ENCODE data around the gene EML2. TPM values are rescaled to one million over a fixed set of nuclear protein-coding genes. Genes with fewer than 3 reads are reported as not detected.

Gene EML2
- total RNA-seq, 2 donors from 2014 or later: 18.7 to 22.5 TPM

DNA sequence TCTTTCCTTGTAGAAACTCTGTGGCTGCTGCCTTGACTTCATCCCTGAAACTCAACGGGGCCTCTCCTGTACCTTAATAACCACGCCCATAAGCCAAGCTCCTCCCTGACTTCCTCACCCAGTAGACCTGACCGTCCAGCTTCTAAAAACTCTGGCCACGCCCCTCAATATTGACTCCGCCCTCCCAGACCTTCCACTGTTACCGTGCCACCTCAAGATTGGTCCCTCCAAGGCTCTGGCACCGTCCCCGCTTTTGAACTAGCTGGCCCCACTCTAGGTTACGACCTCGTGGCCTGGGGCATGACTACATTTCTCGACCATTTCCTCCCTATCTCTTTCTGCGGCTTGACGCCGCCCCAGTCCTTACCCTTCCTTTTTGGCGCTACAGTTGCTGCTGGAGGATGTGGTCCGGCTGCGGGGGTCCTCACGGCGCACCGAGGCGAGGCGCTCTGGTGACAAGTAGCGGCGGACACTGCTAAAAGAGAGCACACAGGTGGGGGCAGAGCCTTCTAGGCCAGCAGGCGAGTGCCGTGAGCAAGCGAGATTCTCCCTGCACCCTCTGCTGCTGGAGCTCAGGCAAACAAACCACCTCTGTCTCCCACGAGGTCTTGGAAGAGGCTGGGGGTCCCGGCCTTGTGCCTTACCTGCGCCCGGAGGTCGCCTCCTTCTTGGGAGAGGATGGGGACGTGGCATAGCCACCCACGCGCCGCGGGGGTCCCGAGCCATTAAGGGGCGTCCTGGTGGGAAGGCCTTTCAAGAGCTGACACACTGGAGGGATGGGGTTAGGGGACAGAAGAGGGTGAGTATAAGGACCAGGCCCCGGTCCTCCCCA is 2.3 kb upstream of the EML2 start:
- Histone ChIP-seq H3K36me3 (no peaks in the 10 kb centered on the region), H3K27me3 (no peaks in the 10 kb centered on the region), H3K4me1 (peaks cover 0 to 51% of the 10 kb centered on the region in 2 donors), H3K9me3 (no peaks in the 10 kb centered on the region), H3K27ac (peak overlapping the region; percentile 77), H3K4me3 (peak overlapping the region; percentile 17 to 46)
- peak; percentile 78 for DNase-seq (ENCODE audit: low spot score)
- TF ChIP-seq, protein P1, sequence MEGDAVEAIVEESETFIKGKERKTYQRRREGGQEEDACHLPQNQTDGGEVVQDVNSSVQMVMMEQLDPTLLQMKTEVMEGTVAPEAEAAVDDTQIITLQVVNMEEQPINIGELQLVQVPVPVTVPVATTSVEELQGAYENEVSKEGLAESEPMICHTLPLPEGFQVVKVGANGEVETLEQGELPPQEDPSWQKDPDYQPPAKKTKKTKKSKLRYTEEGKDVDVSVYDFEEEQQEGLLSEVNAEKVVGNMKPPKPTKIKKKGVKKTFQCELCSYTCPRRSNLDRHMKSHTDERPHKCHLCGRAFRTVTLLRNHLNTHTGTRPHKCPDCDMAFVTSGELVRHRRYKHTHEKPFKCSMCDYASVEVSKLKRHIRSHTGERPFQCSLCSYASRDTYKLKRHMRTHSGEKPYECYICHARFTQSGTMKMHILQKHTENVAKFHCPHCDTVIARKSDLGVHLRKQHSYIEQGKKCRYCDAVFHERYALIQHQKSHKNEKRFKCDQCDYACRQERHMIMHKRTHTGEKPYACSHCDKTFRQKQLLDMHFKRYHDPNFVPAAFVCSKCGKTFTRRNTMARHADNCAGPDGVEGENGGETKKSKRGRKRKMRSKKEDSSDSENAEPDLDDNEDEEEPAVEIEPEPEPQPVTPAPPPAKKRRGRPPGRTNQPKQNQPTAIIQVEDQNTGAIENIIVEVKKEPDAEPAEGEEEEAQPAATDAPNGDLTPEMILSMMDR (IDR thresholded peaks at IDR 0.05): no peak

DNA sequence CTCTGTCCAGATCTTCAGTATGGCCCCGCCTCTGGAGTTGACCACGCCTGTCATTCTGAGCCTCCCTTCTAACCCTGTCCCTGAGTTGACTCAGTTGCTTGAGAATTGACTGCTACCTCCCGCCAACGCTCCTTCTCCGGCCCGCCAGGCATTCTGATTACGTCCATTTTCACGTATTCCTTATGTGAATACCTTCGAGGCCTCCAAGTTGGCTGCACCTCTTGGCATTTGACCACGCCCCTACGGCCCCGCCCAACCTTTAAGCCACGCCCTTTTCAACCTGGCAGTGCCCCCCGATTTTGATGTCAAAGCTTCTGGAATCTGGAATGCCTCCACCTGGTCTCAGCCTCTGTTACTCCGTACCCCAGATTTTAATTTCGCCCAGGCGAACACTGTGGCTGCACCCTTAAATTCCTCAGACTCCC is 1.7 kb upstream of the EML2 start:
- Histone ChIP-seq H3K36me3 (no peaks in the 10 kb centered on the region), H3K4me3 (no peak overlapping the region), H3K9me3 (no peaks in the 10 kb centered on the region), H3K27ac (peak overlapping the region; percentile 77), H3K27me3 (no peaks in the 10 kb centered on the region), H3K4me1 (peaks cover 0 to 46% of the 10 kb centered on the region in 2 donors)
- no peak for DNase-seq (ENCODE audit: low spot score)
- TF ChIP-seq, protein P1 (IDR thresholded peaks at IDR 0.05): no peak

DNA sequence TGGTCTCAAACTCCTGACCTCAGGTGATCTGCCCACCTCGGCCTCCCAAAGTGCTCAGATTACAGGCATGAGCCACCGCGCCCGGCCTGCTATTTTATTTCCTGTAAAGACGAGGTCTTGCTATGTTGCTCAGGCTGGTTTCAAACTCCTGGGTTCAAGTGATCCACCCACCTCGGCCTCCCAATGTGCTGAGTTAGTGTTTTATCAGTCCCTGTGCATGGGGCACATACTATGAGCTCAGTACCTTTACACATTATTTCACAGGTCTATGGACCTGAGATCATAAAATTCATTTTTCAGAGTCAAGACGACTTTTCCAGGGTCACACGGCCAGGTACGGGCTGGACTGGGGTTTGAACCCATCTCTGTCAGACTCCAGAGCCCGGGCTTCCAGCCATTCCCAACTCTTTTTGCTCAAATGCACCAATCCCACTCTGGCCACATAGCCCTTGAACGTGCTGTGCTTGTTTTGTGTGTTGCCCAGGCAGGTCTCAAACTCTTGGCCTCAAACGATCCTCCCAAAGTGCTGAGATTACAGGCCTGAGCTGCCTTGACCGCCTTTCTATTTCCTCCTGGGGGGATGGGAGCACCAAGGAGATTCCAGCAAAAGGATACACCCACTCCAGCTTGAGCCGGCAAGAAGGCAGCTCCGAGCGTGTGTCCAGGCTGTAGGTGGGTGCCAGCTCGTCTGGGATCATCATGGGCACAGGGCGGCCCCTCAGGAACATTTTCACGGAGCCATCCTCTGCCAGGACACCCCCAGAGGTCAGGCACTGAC is 1.1 kb downstream of the EML2 start:
- peak overlapping the region in 1 of 2 donors; percentile 72 for H3K4me3 ChIP-seq
- H3K9me3 ChIP-seq: no peaks in the 10 kb centered on the region
- no peaks in the 10 kb centered on the region for H3K27me3 ChIP-seq
- H3K27ac ChIP-seq: peak overlapping the region in 1 of 2 donors; percentile 65
- TF ChIP-seq, protein P1 (IDR thresholded peaks at IDR 0.05): no peak
- no peak for DNase-seq (ENCODE audit: low spot score)
- peaks cover 0 to 41% of the 10 kb centered on the region in 2 donors for H3K4me1 ChIP-seq
- no peaks in the 10 kb centered on the region for H3K36me3 ChIP-seq

DNA sequence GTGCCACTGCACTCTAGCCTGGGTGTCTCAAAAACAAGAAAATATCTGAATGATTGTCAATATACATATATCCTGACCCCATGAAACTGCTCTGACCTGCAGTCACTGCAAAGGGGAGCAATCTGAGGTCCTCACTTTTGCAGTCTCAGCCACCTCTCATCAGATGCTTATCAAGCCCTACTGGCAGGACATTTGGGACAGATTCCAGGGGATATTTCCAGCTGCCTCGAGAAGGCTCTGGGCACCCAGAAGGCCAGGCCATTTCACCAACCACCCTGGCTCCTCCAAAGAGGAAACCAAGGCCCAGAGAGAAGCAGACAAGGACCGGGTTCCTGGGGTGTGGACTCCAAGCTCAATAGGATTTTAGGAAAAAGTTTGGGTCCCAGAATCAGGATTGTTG is 2.3 kb downstream of the EML2 start:
- H3K4me3 ChIP-seq: no peak overlapping the region
- TF ChIP-seq, protein P1 (IDR thresholded peaks at IDR 0.05): no peak
- peaks cover 0 to 38% of the 10 kb centered on the region in 2 donors for H3K4me1 ChIP-seq
- no peak for DNase-seq (ENCODE audit: low spot score)
- no peaks in the 10 kb centered on the region for H3K9me3 ChIP-seq
- peak overlapping the region in 1 of 2 donors; percentile 13 for H3K27ac ChIP-seq
- no peaks in the 10 kb centered on the region for H3K36me3 ChIP-seq
- H3K27me3 ChIP-seq: no peaks in the 10 kb centered on the region

DNA sequence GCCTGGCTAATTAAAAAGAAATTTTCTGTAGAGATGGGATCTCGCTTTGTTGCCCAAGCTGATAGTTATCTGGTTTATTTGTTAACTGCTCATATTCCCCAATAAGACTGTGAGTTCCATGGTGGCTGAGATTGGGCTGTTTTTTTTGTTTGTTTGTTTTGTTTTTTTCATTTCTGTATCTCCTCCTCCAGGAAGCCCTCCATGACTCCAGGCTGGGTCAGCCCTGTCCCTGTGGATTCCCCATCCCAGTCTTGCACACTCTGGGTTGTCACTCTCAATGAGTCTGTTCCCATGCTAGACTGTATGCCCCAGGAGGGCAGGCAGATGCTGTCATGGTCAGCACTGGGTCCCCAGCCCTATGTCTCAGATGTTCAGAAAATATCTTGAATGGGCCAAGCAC is 2.9 kb downstream of the EML2 start:
- no peaks in the 10 kb centered on the region for H3K36me3 ChIP-seq
- no peak overlapping the region for H3K27ac ChIP-seq
- H3K9me3 ChIP-seq: no peaks in the 10 kb centered on the region
- DNase-seq (ENCODE audit: low spot score): no peak
- peaks cover 0 to 32% of the 10 kb centered on the region in 2 donors for H3K4me1 ChIP-seq
- TF ChIP-seq, protein P1 (IDR thresholded peaks at IDR 0.05): no peak
- H3K4me3 ChIP-seq: no peak overlapping the region
- no peaks in the 10 kb centered on the region for H3K27me3 ChIP-seq
